ENCODE measurements around the gene RSPH1. TPM values are rescaled to one million over a fixed set of nuclear protein-coding genes. Genes with fewer than 3 reads are reported as not detected.

RSPH1 gene
- total RNA-seq, 2 donors from 2014 or later, result 0.19 TPM; not detected in 1

- intact Hi-C loops (cut with DNase I), result loop anchor here in 1 of 2 donors (10.0 kb wide), 1 partner anchor 311 kb away; no protein-coding TSS in a partner anchor
- no peak for DNase-seq (ENCODE audit: low spot score)
Observed at GRCh38 chr21:42455754-42456440, 40.1 kb downstream of the RSPH1 start.

GRCh38 chr21:42455196-42455595, 40.8 kb downstream of the RSPH1 start:
- intact Hi-C loops (cut with DNase I), result loop anchor here in 1 of 2 donors (10.0 kb wide), 1 partner anchor 310 kb away; no protein-coding TSS in a partner anchor
- DNase-seq (ENCODE audit: low spot score), result peak; percentile 41

- no peak for DNase-seq (ENCODE audit: low spot score)
- intact Hi-C loops (cut with DNase I), result loop anchor here in 1 of 2 donors (10.0 kb wide), 1 partner anchor 310 kb away; no protein-coding TSS in a partner anchor
Observed at GRCh38 chr21:42454786-42455185, 41.2 kb downstream of the RSPH1 start.

- intact Hi-C loops (cut with DNase I), result loop anchor here in 1 of 2 donors (10.0 kb wide), 1 partner anchor 309 kb away; no protein-coding TSS in a partner anchor
- peak; percentile 78 for DNase-seq (ENCODE audit: low spot score)
Observed at GRCh38 chr21:42453986-42454570, 41.9 kb downstream of the RSPH1 start.

- DNase-seq (ENCODE audit: low spot score), result peak; percentile 71
- intact Hi-C loops (cut with DNase I), result loop anchor here in 1 of 2 donors (10.0 kb wide), 1 partner anchor 309 kb away; no protein-coding TSS in a partner anchor
Observed at GRCh38 chr21:42453224-42453985, 42.6 kb downstream of the RSPH1 start.

- no peak for DNase-seq (ENCODE audit: low spot score)
- intact Hi-C loops (cut with DNase I), result loop anchor here in 1 of 2 donors (10.0 kb wide), 1 partner anchor 308 kb away; no protein-coding TSS in a partner anchor
Observed at GRCh38 chr21:42452401-42453223, 43.4 kb downstream of the RSPH1 start.

GRCh38 chr21:42451941-42452340, 44.1 kb downstream of the RSPH1 start:
- intact Hi-C loops (cut with DNase I), result loop anchor here in 1 of 2 donors (10.0 kb wide), 1 partner anchor 307 kb away; no protein-coding TSS in a partner anchor
- no peak for DNase-seq (ENCODE audit: low spot score)

GRCh38 chr21:42448686-42449085, 47.3 kb downstream of the RSPH1 start:
- DNase-seq (ENCODE audit: low spot score), result peak; percentile 40
- intact Hi-C loops (cut with DNase I), result no loop called here

- intact Hi-C loops (cut with DNase I), result no loop called here
- no peak for DNase-seq (ENCODE audit: low spot score)
Observed at GRCh38 chr21:42447732-42448131, 48.3 kb downstream of the RSPH1 start.

- intact Hi-C loops (cut with DNase I), result no loop called here
- no peak for DNase-seq (ENCODE audit: low spot score)
Observed at GRCh38 chr21:42447182-42447581, 48.8 kb downstream of the RSPH1 start.

- intact Hi-C loops (cut with DNase I), result no loop called here
- no peak for DNase-seq (ENCODE audit: low spot score)
Observed at GRCh38 chr21:42446531-42446930, 49.5 kb downstream of the RSPH1 start.

- intact Hi-C loops (cut with DNase I), result no loop called here
Observed at GRCh38 chr21:42445311-42445710, 50.7 kb downstream of the RSPH1 start.

GRCh38 chr21:42444745-42445059, 51.3 kb downstream of the RSPH1 start:
- DNase-seq (ENCODE audit: low spot score), result no peak
- intact Hi-C loops (cut with DNase I), result no loop called here

More at GRCh38 chr21:42445311-42445710, 50.7 kb downstream of the RSPH1 start:
- no peak for DNase-seq (ENCODE audit: low spot score)

GRCh38 chr21:42443876-42444744, 51.9 kb downstream of the RSPH1 start:
- DNase-seq (ENCODE audit: low spot score), result no peak
- intact Hi-C loops (cut with DNase I), result no loop called here

GRCh38 chr21:42443181-42443785, 52.7 kb downstream of the RSPH1 start:
- intact Hi-C loops (cut with DNase I), result no loop called here
- DNase-seq (ENCODE audit: low spot score), result no peak

- intact Hi-C loops (cut with DNase I), result no loop called here
- DNase-seq (ENCODE audit: low spot score), result no peak
Observed at GRCh38 chr21:42441963-42442362, 54.1 kb downstream of the RSPH1 start.

GRCh38 chr21:42440187-42440792, 55.7 kb downstream of the RSPH1 start:
- intact Hi-C loops (cut with DNase I), result no loop called here

More at GRCh38 chr21:42440187-42440792, 55.7 kb downstream of the RSPH1 start:
- DNase-seq (ENCODE audit: low spot score), result peak; percentile 62

Data from posterior vena cava (tissue), 2 donors.